Stomach smooth muscle (tissue), 2 donors: ENCODE results near the gene SPG7.

Experiments
- H3K27ac ChIP-seq: one replicate; pipeline ENCODE4 v1.7.0; 2013; ENCODE audit warnings: mild to moderate bottlenecking, low read length, inconsistent platforms
- H3K27me3 ChIP-seq, 2 donors: one replicate each; pipeline ENCODE4 v1.7.0; 2013; ENCODE audit warnings: low read length in 2 of 2; ENCODE audit not compliant: insufficient read depth in 2 of 2, control insufficient read depth in 1 of 2
- H3K36me3 ChIP-seq, 2 donors: one replicate each; pipeline ENCODE4 v1.7.0; 2013; ENCODE audit warnings: low read length in 2 of 2; ENCODE audit not compliant: control insufficient read depth in 2 of 2, insufficient read depth in 2 of 2
- H3K4me1 ChIP-seq: one replicate; pipeline ENCODE4 v1.7.0; 2013; ENCODE audit warnings: low read length; ENCODE audit not compliant: control insufficient read depth, insufficient read depth
- H3K4me3 ChIP-seq, 2 donors: one replicate each; pipeline ENCODE4 v1.7.0; 2013; ENCODE audit warnings: low read length in 2 of 2
- H3K9ac ChIP-seq, 2 donors: one replicate each; pipeline ENCODE4 v1.7.0; 2013; ENCODE audit warnings: low read length in 2 of 2, mild to moderate bottlenecking in 1 of 2
- H3K9me3 ChIP-seq, 2 donors: one replicate each; pipeline ENCODE4 v1.7.0; 2013; ENCODE audit warnings: low read length in 2 of 2; ENCODE audit not compliant: control insufficient read depth in 2 of 2
- donor health status: healthy.
- donor health status: Pancreatic carcinoma.

The SPG7 gene

GRCh38 chr16:89536886-89537548 lies 28.8 kb downstream of the SPG7 start:
- H3K9me3 ChIP-seq = no peaks in the 10 kb centered on the region
- H3K27me3 ChIP-seq = no peaks in the 10 kb centered on the region
- H3K4me1 ChIP-seq = no peaks in the 10 kb centered on the region
- no peak overlapping the region for H3K27ac ChIP-seq
- no peak overlapping the region for H3K4me3 ChIP-seq
- H3K9ac ChIP-seq = no peak overlapping the region
- peaks cover 33 to 52% of the 10 kb centered on the region in 2 donors for H3K36me3 ChIP-seq

GRCh38 chr16:89537549-89537925 lies 29.3 kb downstream of the SPG7 start:
- Histone ChIP-seq H3K9ac (no peak overlapping the region), H3K27me3 (no peaks in the 10 kb centered on the region), H3K36me3 (peaks cover 28 to 57% of the 10 kb centered on the region in 2 donors), H3K27ac (no peak overlapping the region), H3K4me3 (no peak overlapping the region), H3K9me3 (no peaks in the 10 kb centered on the region), H3K4me1 (no peaks in the 10 kb centered on the region)

DNA sequence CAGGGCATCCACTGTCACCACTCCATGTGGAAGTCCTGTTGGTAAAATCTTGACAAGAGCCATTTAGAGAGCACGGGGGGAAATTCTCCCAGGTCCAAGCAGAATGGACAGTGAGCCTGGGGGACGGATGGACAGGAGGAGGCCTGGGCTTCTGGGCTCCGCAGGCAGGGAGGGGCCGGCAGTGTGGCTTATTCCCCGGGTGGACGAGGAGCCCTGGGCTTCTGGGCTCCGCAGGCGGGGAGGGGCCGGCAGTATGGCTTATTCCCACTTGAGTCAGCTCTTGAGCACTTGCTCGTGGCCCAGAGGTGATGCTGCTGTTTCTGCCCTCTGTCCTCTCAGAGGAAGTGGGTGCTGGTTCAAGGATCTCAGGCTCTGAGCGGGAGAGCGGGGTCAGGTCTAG lies 30.1 kb downstream of the SPG7 start:
- Histone ChIP-seq H3K4me1 (no peaks in the 10 kb centered on the region), H3K27ac (no peak overlapping the region), H3K9ac (no peak overlapping the region), H3K9me3 (no peaks in the 10 kb centered on the region), H3K36me3 (peaks cover 26 to 58% of the 10 kb centered on the region in 2 donors), H3K4me3 (no peak overlapping the region), H3K27me3 (no peaks in the 10 kb centered on the region)

DNA sequence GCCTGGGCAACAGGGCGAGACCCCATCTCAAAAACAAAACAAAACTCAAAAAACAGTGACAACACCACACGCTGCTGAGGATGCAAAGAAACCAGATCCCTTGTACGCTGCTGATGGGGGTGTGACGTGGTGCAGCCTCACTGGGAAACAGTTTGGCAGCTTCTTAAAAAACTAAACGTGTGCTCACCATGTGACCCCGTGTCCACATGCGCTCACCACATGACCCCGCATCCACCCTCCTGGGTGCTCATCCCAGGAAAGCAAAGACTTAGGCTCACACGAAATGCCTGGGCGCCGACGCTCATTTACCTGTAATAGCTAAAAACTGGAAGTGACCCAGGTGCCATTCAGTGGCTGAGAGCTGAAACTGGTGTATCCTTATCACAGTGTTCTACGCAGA lies 32.4 kb downstream of the SPG7 start:
- peaks cover 31 to 45% of the 10 kb centered on the region in 2 donors for H3K36me3 ChIP-seq
- no peak overlapping the region for H3K27ac ChIP-seq

DNA sequence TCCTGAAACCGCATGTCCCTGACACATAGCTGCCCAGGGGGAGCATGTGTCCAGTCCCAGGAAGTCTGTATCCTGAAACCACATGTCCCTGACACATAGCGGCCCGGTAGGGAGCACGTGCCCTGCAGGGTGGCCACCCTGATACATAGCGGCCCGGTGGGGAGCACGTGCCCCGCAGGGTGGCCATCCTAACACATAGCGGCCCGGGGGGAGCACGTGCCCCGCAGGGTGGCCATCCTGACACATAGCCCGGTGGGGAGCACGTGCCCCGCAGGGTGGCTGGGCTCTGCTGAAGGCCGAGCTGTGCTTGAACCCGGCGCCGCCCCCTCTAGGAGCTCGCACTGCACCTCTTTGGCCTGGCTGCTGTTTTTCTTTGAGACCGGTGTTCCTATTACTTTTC lies 33.6 kb downstream of the SPG7 start:
- H3K27ac ChIP-seq = no peak overlapping the region
- no peaks in the 10 kb centered on the region for H3K9me3 ChIP-seq
- H3K36me3 ChIP-seq = peaks cover 33 to 48% of the 10 kb centered on the region in 2 donors
- H3K4me3 ChIP-seq = no peak overlapping the region
- H3K27me3 ChIP-seq = no peaks in the 10 kb centered on the region
- H3K4me1 ChIP-seq = no peaks in the 10 kb centered on the region
- no peak overlapping the region for H3K9ac ChIP-seq

More for the DNA sequence above, 32.4 kb downstream of the SPG7 start:
- Histone ChIP-seq H3K27me3 (no peaks in the 10 kb centered on the region), H3K9ac (no peak overlapping the region), H3K4me1 (no peaks in the 10 kb centered on the region), H3K4me3 (no peak overlapping the region), H3K9me3 (no peaks in the 10 kb centered on the region)

- H3K27ac ChIP-seq = no peak overlapping the region
- no peaks in the 10 kb centered on the region for H3K9me3 ChIP-seq
- H3K36me3 ChIP-seq = peaks cover 35 to 46% of the 10 kb centered on the region in 2 donors
- no peaks in the 10 kb centered on the region for H3K27me3 ChIP-seq
- H3K9ac ChIP-seq = no peak overlapping the region
- H3K4me1 ChIP-seq = no peaks in the 10 kb centered on the region
- no peak overlapping the region for H3K4me3 ChIP-seq
Observed at GRCh38 chr16:89544113-89544512, 35.9 kb downstream of the SPG7 start.

DNA sequence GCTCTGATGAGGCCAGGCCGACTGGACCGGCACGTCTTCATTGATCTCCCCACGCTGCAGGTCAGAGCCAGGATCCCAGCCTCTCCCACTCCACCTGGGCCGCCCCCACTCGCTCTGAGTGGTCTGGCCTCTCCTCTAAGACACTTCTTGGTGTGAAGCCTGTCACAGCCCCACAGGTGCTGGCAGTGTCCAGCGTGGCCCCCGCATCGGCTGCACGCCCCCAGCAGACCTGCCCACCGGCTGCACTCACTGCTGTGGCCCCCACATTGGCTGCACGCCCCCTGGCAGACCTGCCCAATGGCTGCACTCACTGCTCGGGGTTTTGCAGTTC lies 36.5 kb downstream of the SPG7 start:
- Histone ChIP-seq H3K9me3 (no peaks in the 10 kb centered on the region), H3K4me3 (no peak overlapping the region), H3K4me1 (no peaks in the 10 kb centered on the region), H3K36me3 (peaks cover 35 to 51% of the 10 kb centered on the region in 2 donors), H3K27ac (no peak overlapping the region), H3K9ac (no peak overlapping the region), H3K27me3 (no peaks in the 10 kb centered on the region)

DNA sequence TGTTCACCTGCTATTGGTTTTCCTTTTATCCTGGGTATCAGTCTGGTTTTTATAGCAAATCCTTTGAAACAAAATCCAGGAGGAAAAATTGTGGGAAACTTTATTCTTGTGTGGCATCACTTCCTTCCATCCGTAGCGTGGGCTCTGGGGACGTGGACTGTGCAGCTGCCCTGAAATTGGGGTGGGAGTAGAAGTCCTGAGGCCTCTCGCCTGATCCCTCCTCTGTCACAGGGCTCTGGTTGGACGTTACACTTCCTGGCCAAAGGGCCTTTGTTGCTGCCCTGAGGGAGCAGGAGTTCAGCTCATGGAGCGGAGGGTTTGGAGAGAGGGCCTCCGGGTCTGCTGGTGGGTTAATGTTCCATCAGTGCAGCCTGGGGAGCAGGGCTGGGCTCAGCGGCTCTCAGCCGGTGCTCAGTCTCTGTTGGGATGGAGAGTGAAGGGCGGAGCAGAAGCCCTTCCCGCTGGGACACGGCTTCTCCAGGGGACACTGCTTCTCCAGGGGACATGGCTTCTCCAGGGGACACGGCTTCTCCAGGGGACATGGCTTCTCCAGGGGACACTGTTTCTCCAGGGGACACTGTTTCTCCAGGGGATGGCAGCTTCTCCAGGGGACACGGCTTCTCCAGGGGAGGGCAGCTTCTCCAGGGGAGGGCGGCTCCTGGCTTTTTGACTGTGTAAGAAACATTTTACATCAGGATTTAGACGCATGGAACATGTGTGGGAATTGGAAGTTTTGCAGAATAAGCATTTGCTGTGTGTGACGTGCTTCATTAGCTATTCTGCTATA lies 37.0 kb downstream of the SPG7 start:
- Histone ChIP-seq H3K4me3 (no peak overlapping the region), H3K27ac (no peak overlapping the region), H3K4me1 (no peaks in the 10 kb centered on the region), H3K9me3 (no peaks in the 10 kb centered on the region), H3K36me3 (peaks cover 35 to 52% of the 10 kb centered on the region in 2 donors), H3K9ac (no peak overlapping the region), H3K27me3 (no peaks in the 10 kb centered on the region)

GRCh38 chr16:89545831-89546574 lies 37.8 kb downstream of the SPG7 start:
- Histone ChIP-seq H3K4me1 (no peaks in the 10 kb centered on the region), H3K27ac (no peak overlapping the region), H3K9ac (no peak overlapping the region), H3K27me3 (no peaks in the 10 kb centered on the region), H3K36me3 (peaks cover 35 to 52% of the 10 kb centered on the region in 2 donors), H3K4me3 (no peak overlapping the region), H3K9me3 (no peaks in the 10 kb centered on the region)

DNA sequence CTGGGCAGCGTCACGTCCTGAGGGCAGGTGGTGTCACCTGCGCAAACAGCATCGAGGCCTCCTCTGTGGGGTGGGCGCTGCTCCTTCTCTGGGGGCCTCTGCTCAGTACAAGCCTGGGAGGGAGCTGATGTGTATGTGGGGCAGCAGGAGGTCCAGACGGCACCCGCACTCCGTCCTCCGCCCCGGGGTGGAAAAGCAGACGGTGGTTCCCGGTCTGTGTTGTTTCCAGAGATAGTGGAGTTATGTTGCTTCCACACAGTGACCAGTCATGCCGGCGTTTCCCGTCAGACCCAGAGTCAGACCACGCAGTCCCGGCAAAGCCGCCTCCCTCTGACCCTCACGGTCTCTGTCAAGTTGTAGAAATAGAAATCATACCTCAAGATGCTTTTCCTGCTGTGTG lies 38.6 kb downstream of the SPG7 start:
- no peaks in the 10 kb centered on the region for H3K9me3 ChIP-seq

More for the DNA sequence above, 38.6 kb downstream of the SPG7 start:
- Histone ChIP-seq H3K9ac (no peak overlapping the region), H3K36me3 (peaks cover 35 to 55% of the 10 kb centered on the region in 2 donors), H3K27ac (no peak overlapping the region), H3K27me3 (no peaks in the 10 kb centered on the region), H3K4me3 (no peak overlapping the region), H3K4me1 (no peaks in the 10 kb centered on the region)
